Thyroid gland (tissue), 4 donors: ENCODE results near the gene HIPK2.

Experiments
- POLR2A ChIP-seq, 2 donors: fragments of 450-650 bp; IDR thresholded peaks; one replicate each; pipeline ENCODE4 v1.6.1; 2017; ENCODE audit warnings: antibody characterized with exemption in 2 of 2, mild to moderate bottlenecking in 2 of 2, moderate library complexity in 1 of 2
- TF ChIP-seq, protein P1 (sequence below), 6 experiments: fragments of 200-600 bp in 3 of 6; fragments of 450-650 bp in 3 of 6; sonication (generic) in 3 of 6; IDR thresholded peaks; one replicate each; pipeline ENCODE4 v1.5.1; 2016 to 2019; ENCODE audit warnings: antibody characterized with exemption in 6 of 6, mild to moderate bottlenecking in 2 of 6, inconsistent platforms in 1 of 6, moderate library complexity in 1 of 6

DNA sequence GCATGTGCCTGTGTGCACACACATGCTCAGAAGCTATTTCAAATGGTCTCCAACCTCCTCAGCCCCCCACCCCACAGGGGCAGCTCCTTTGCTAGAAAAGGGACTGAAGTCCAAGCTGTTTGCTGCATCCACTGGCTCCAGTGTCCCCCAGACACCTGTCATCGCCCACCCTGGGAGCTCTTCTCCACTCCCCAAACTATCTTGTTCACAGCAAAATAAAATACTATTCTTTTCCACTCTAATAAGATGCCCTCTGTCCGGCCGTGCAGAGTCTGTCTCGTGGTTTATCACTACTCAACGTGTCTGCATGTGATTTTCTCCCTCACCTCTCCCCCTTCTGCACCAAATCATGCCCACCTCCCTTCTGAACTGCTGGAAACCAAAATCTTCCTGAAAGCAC is 25.6 kb downstream of the HIPK2 start:
- TF ChIP-seq, protein P1, sequence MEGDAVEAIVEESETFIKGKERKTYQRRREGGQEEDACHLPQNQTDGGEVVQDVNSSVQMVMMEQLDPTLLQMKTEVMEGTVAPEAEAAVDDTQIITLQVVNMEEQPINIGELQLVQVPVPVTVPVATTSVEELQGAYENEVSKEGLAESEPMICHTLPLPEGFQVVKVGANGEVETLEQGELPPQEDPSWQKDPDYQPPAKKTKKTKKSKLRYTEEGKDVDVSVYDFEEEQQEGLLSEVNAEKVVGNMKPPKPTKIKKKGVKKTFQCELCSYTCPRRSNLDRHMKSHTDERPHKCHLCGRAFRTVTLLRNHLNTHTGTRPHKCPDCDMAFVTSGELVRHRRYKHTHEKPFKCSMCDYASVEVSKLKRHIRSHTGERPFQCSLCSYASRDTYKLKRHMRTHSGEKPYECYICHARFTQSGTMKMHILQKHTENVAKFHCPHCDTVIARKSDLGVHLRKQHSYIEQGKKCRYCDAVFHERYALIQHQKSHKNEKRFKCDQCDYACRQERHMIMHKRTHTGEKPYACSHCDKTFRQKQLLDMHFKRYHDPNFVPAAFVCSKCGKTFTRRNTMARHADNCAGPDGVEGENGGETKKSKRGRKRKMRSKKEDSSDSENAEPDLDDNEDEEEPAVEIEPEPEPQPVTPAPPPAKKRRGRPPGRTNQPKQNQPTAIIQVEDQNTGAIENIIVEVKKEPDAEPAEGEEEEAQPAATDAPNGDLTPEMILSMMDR (IDR thresholded peaks at IDR 0.05), result no peak
- TF ChIP-seq POLR2A (IDR thresholded peaks at IDR 0.05), result no peak
